ENCODE data around the gene RELA. TPM values are rescaled to one million over a fixed set of nuclear protein-coding genes. Genes with fewer than 3 reads are reported as not detected.
"Not testable (repeated sequence)": the region's sequence is repeated elsewhere in the genome, so short reads cannot be mapped to it uniquely, and the experiment has no call there.

Gene RELA
- total RNA-seq, 1 donor from 2014 or later, result 119 TPM

GRCh38 chr11:65708451-65708850, 45.7 kb upstream of the RELA start:
- ChIA-PET CTCF (no interaction called here), POLR2A (no interaction called here)
- intact Hi-C loops (cut with micrococcal nuclease), result no loop called here
- Mint-ChIP-seq H3K36me3 (ENCODE audit: low read depth) (peaks cover 15% of the 10 kb centered on the region), H3K4me1 (peaks cover 25% of the 10 kb centered on the region), H3K9me3 (no peaks in the 10 kb centered on the region), H3K27me3 (no peaks in the 10 kb centered on the region), H3K27ac (no peak overlapping the region), H3K4me3 (no peak overlapping the region)
- DNase-seq (no peak), ATAC-seq (ENCODE audit: low read depth) (no peak)
- no peak for TF ChIP-seq CTCF (IDR thresholded peaks at IDR 0.05)

GRCh38 chr11:65707002-65707401, 44.3 kb upstream of the RELA start:
- ChIA-PET POLR2A (interaction anchor here (0.6 to 1.3 kb wide), 3 partner anchors 13 to 283 kb away, joined by 3 to 6 read pairs (median 3); partner anchors contain the start of gene RNASEH2C), CTCF (interaction anchor here (0.9 to 4.2 kb wide), 4 partner anchors 80 to 338 kb away, joined by 3 to 24 read pairs (median 4); partner anchors contain the start of gene CCDC85B)
- Mint-ChIP-seq H3K4me1 (peaks cover 15% of the 10 kb centered on the region), H3K4me3 (peak overlapping the region; percentile 68)
- H3K36me3 Mint-ChIP-seq (ENCODE audit: low read depth); H3K27me3 Mint-ChIP-seq; DNase-seq; ATAC-seq (ENCODE audit: low read depth); intact Hi-C loops (cut with micrococcal nuclease); H3K27ac Mint-ChIP-seq; H3K9me3 Mint-ChIP-seq: not testable (repeated sequence)

- DNase-seq, result peak; percentile 66
- POLR2A ChIA-PET, result interaction anchor here (0.8 to 1.8 kb wide), 5 partner anchors 43 to 265 kb away, joined by 3 to 5 read pairs (median 3); partner anchors contain the start of genes FIBP, RELA and SIPA1
- H3K27ac Mint-ChIP-seq; H3K27me3 Mint-ChIP-seq; H3K36me3 Mint-ChIP-seq (ENCODE audit: low read depth); H3K9me3 Mint-ChIP-seq: not testable (repeated sequence)
- peak; percentile 65 for ATAC-seq (ENCODE audit: low read depth)
- intact Hi-C loops (cut with micrococcal nuclease), result loop anchor here (1.0 kb wide), 3 partner anchors 80 to 283 kb away; no protein-coding TSS in a partner anchor
- Mint-ChIP-seq H3K4me1 (peaks cover 12% of the 10 kb centered on the region), H3K4me3 (peak overlapping the region; percentile 68)
- CTCF ChIA-PET, result interaction anchor here (0.6 to 4.2 kb wide), 10 partner anchors 8 to 185 kb away, joined by 3 to 24 read pairs (median 4); partner anchors contain the start of genes CCDC85B and RELA
These were observed 43.6 kb upstream of the RELA start for GRCh38 chr11:65706303-65706763.

GRCh38 chr11:65703846-65704245, 41.1 kb upstream of the RELA start:
- Mint-ChIP-seq H3K4me3 (no peak overlapping the region), H3K4me1 (peaks cover 20% of the 10 kb centered on the region), H3K9me3 (no peaks in the 10 kb centered on the region), H3K36me3 (ENCODE audit: low read depth) (no peaks in the 10 kb centered on the region), H3K27ac (no peak overlapping the region), H3K27me3 (no peaks in the 10 kb centered on the region)
- ChIA-PET CTCF (interaction anchor here (1.2 to 4.2 kb wide), 2 partner anchors 77 to 123 kb away, joined by 4 to 24 read pairs; no protein-coding TSS in a partner anchor), POLR2A (no interaction called here)
- no peak for DNase-seq
- intact Hi-C loops (cut with micrococcal nuclease), result no loop called here
- TF ChIP-seq CTCF (IDR thresholded peaks at IDR 0.05), result no peak
- ATAC-seq (ENCODE audit: low read depth), result no peak

- intact Hi-C loops (cut with micrococcal nuclease), result no loop called here
- Mint-ChIP-seq H3K27ac (no peak overlapping the region), H3K9me3 (no peaks in the 10 kb centered on the region), H3K4me3 (no peak overlapping the region), H3K4me1 (peaks cover 14% of the 10 kb centered on the region), H3K36me3 (ENCODE audit: low read depth) (no peaks in the 10 kb centered on the region), H3K27me3 (no peaks in the 10 kb centered on the region)
- POLR2A ChIA-PET, result no interaction called here
- CTCF ChIA-PET, result no interaction called here
- DNase-seq, result no peak
- TF ChIP-seq CTCF (IDR thresholded peaks at IDR 0.05), result no peak
- no peak for ATAC-seq (ENCODE audit: low read depth)
These were observed 39.0 kb upstream of the RELA start for GRCh38 chr11:65701686-65702085.

GRCh38 chr11:65700399-65700798, 37.7 kb upstream of the RELA start:
- CTCF ChIA-PET, result interaction anchor here (0.6 kb wide), 1 partner anchor 190 kb away, joined by 3 read pairs; the partner anchor contains the start of gene CCDC85B
- Mint-ChIP-seq H3K4me3 (no peak overlapping the region), H3K27me3 (no peaks in the 10 kb centered on the region), H3K27ac (no peak overlapping the region), H3K36me3 (ENCODE audit: low read depth) (no peaks in the 10 kb centered on the region), H3K9me3 (no peaks in the 10 kb centered on the region), H3K4me1 (peaks cover 8% of the 10 kb centered on the region)
- intact Hi-C loops (cut with micrococcal nuclease), result no loop called here
- POLR2A ChIA-PET, result interaction anchor here (0.6 kb wide), 1 partner anchor 411 kb away, joined by 4 read pairs; no protein-coding TSS in a partner anchor
- ATAC-seq (ENCODE audit: low read depth) (peak; percentile 75), DNase-seq (no peak)
- no peak for TF ChIP-seq CTCF (IDR thresholded peaks at IDR 0.05)
